ENCODE results near the gene ALCAM. TPM values are rescaled to one million over a fixed set of nuclear protein-coding genes. Genes with fewer than 3 reads are reported as not detected.
"Not testable (repeated sequence)": the region's sequence is repeated elsewhere in the genome, so short reads cannot be mapped to it uniquely, and the experiment has no call there.

ALCAM gene
- total RNA-seq, 1 donor from 2014 or later = 36.7 TPM

- intact Hi-C loops (cut with micrococcal nuclease) = no loop called here
- no peaks in the 10 kb centered on the region for H3K27me3 Mint-ChIP-seq (ENCODE audit: low read depth)
- no peak overlapping the region for H3K4me3 Mint-ChIP-seq (ENCODE audit: low read depth)
- no peaks in the 10 kb centered on the region for H3K36me3 Mint-ChIP-seq (ENCODE audit: low read depth)
- no peak for DNase-seq (ENCODE audit: low spot score)
- H3K4me1 Mint-ChIP-seq (ENCODE audit: low read depth) = no peaks in the 10 kb centered on the region
- H3K9me3 Mint-ChIP-seq = no peaks in the 10 kb centered on the region
- no peak overlapping the region for H3K27ac Mint-ChIP-seq
Measured at GRCh38 chr3:105584003-105584790, 217.5 kb downstream of the ALCAM start.

GRCh38 chr3:105593315-105593714 lies 226.6 kb downstream of the ALCAM start:
- no peak overlapping the region for H3K4me3 Mint-ChIP-seq (ENCODE audit: low read depth)
- intact Hi-C loops (cut with micrococcal nuclease) = no loop called here
- no peak overlapping the region for H3K27ac Mint-ChIP-seq
- no peaks in the 10 kb centered on the region for H3K36me3 Mint-ChIP-seq (ENCODE audit: low read depth)
- DNase-seq (ENCODE audit: low spot score) = no peak
- peaks cover 3% of the 10 kb centered on the region for H3K9me3 Mint-ChIP-seq
- H3K27me3 Mint-ChIP-seq (ENCODE audit: low read depth) = no peaks in the 10 kb centered on the region
- peaks cover 6% of the 10 kb centered on the region for H3K4me1 Mint-ChIP-seq (ENCODE audit: low read depth)

GRCh38 chr3:105594219-105594618 lies 227.5 kb downstream of the ALCAM start:
- no peak overlapping the region for H3K27ac Mint-ChIP-seq
- peaks cover 6% of the 10 kb centered on the region for H3K4me1 Mint-ChIP-seq (ENCODE audit: low read depth)
- no peak overlapping the region for H3K4me3 Mint-ChIP-seq (ENCODE audit: low read depth)
- H3K27me3 Mint-ChIP-seq (ENCODE audit: low read depth) = no peaks in the 10 kb centered on the region
- DNase-seq (ENCODE audit: low spot score) = no peak
- H3K36me3 Mint-ChIP-seq (ENCODE audit: low read depth) = no peaks in the 10 kb centered on the region
- intact Hi-C loops (cut with micrococcal nuclease) = no loop called here
- H3K9me3 Mint-ChIP-seq = peaks cover 3% of the 10 kb centered on the region

GRCh38 chr3:105598042-105598796 lies 231.5 kb downstream of the ALCAM start:
- Mint-ChIP-seq H3K36me3 (ENCODE audit: low read depth) (no peaks in the 10 kb centered on the region), H3K4me1 (ENCODE audit: low read depth) (peaks cover 6% of the 10 kb centered on the region), H3K4me3 (ENCODE audit: low read depth) (no peak overlapping the region), H3K9me3 (no peaks in the 10 kb centered on the region), H3K27ac (no peak overlapping the region), H3K27me3 (ENCODE audit: low read depth) (peaks cover 4% of the 10 kb centered on the region)
- intact Hi-C loops (cut with micrococcal nuclease) = no loop called here
- no peak for DNase-seq (ENCODE audit: low spot score)

- Mint-ChIP-seq H3K4me1 (ENCODE audit: low read depth) (peaks cover 2% of the 10 kb centered on the region), H3K4me3 (ENCODE audit: low read depth) (no peak overlapping the region), H3K27ac (no peak overlapping the region), H3K9me3 (no peaks in the 10 kb centered on the region), H3K36me3 (ENCODE audit: low read depth) (no peaks in the 10 kb centered on the region), H3K27me3 (ENCODE audit: low read depth) (peaks cover 4% of the 10 kb centered on the region)
- no peak for DNase-seq (ENCODE audit: low spot score)
- intact Hi-C loops (cut with micrococcal nuclease) = no loop called here
Measured at GRCh38 chr3:105599350-105599749, 232.6 kb downstream of the ALCAM start.

- H3K9me3 Mint-ChIP-seq; H3K36me3 Mint-ChIP-seq (ENCODE audit: low read depth); H3K27ac Mint-ChIP-seq; H3K4me1 Mint-ChIP-seq (ENCODE audit: low read depth); intact Hi-C loops (cut with micrococcal nuclease); H3K4me3 Mint-ChIP-seq (ENCODE audit: low read depth); H3K27me3 Mint-ChIP-seq (ENCODE audit: low read depth); DNase-seq (ENCODE audit: low spot score): not testable (repeated sequence)
Measured at GRCh38 chr3:105601756-105602155, 235.0 kb downstream of the ALCAM start.

GRCh38 chr3:105602286-105602685 lies 235.6 kb downstream of the ALCAM start:
- intact Hi-C loops (cut with micrococcal nuclease); H3K9me3 Mint-ChIP-seq; DNase-seq (ENCODE audit: low spot score); H3K4me1 Mint-ChIP-seq (ENCODE audit: low read depth); H3K4me3 Mint-ChIP-seq (ENCODE audit: low read depth); H3K27me3 Mint-ChIP-seq (ENCODE audit: low read depth); H3K27ac Mint-ChIP-seq; H3K36me3 Mint-ChIP-seq (ENCODE audit: low read depth): not testable (repeated sequence)

GRCh38 chr3:105603516-105603915 lies 236.8 kb downstream of the ALCAM start:
- H3K27me3 Mint-ChIP-seq (ENCODE audit: low read depth); H3K27ac Mint-ChIP-seq; H3K4me3 Mint-ChIP-seq (ENCODE audit: low read depth); H3K4me1 Mint-ChIP-seq (ENCODE audit: low read depth); H3K36me3 Mint-ChIP-seq (ENCODE audit: low read depth); H3K9me3 Mint-ChIP-seq; intact Hi-C loops (cut with micrococcal nuclease); DNase-seq (ENCODE audit: low spot score): not testable (repeated sequence)

GRCh38 chr3:105606016-105606415 lies 239.3 kb downstream of the ALCAM start:
- no peaks in the 10 kb centered on the region for H3K36me3 Mint-ChIP-seq (ENCODE audit: low read depth)
- no peak for DNase-seq (ENCODE audit: low spot score)

GRCh38 chr3:105608623-105609022 lies 241.9 kb downstream of the ALCAM start:
- intact Hi-C loops (cut with micrococcal nuclease) = no loop called here
- Mint-ChIP-seq H3K4me3 (ENCODE audit: low read depth) (no peak overlapping the region), H3K4me1 (ENCODE audit: low read depth) (no peaks in the 10 kb centered on the region), H3K9me3 (no peaks in the 10 kb centered on the region), H3K36me3 (ENCODE audit: low read depth) (no peaks in the 10 kb centered on the region), H3K27ac (no peak overlapping the region), H3K27me3 (ENCODE audit: low read depth) (no peaks in the 10 kb centered on the region)
- DNase-seq (ENCODE audit: low spot score) = no peak

More at GRCh38 chr3:105606016-105606415, 239.3 kb downstream of the ALCAM start:
- Mint-ChIP-seq H3K9me3 (no peaks in the 10 kb centered on the region), H3K4me3 (ENCODE audit: low read depth) (no peak overlapping the region), H3K27ac (no peak overlapping the region), H3K4me1 (ENCODE audit: low read depth) (no peaks in the 10 kb centered on the region), H3K27me3 (ENCODE audit: low read depth) (no peaks in the 10 kb centered on the region)
- intact Hi-C loops (cut with micrococcal nuclease) = no loop called here

- Mint-ChIP-seq H3K27me3 (ENCODE audit: low read depth) (no peaks in the 10 kb centered on the region), H3K36me3 (ENCODE audit: low read depth) (no peaks in the 10 kb centered on the region), H3K4me3 (ENCODE audit: low read depth) (no peak overlapping the region), H3K9me3 (no peaks in the 10 kb centered on the region), H3K4me1 (ENCODE audit: low read depth) (no peaks in the 10 kb centered on the region), H3K27ac (no peak overlapping the region)
- intact Hi-C loops (cut with micrococcal nuclease) = no loop called here
- DNase-seq (ENCODE audit: low spot score) = no peak
Measured at GRCh38 chr3:105610473-105610872, 243.8 kb downstream of the ALCAM start.

- intact Hi-C loops (cut with micrococcal nuclease) = no loop called here
- no peak for DNase-seq (ENCODE audit: low spot score)
- H3K4me3 Mint-ChIP-seq (ENCODE audit: low read depth) = no peak overlapping the region
- no peak overlapping the region for H3K27ac Mint-ChIP-seq
- H3K4me1 Mint-ChIP-seq (ENCODE audit: low read depth) = no peaks in the 10 kb centered on the region
- H3K27me3 Mint-ChIP-seq (ENCODE audit: low read depth) = no peaks in the 10 kb centered on the region
- no peaks in the 10 kb centered on the region for H3K9me3 Mint-ChIP-seq
- H3K36me3 Mint-ChIP-seq (ENCODE audit: low read depth) = no peaks in the 10 kb centered on the region
Measured at GRCh38 chr3:105611304-105612192, 244.8 kb downstream of the ALCAM start.
